ENCODE data around the gene CASP6.
A peak's percentile ranks its signal among the peaks of the same experiment; 100 is the strongest.

CASP6 gene

GRCh38 chr4:109702950-109703663 is at the start of gene CASP6:
CASP6 (minus strand) TSS chr4:109703445; CDS start chr4:109703395, 50 bp downstream.
- in situ Hi-C loops (cut with HindIII; ENCODE audit: low sequenced_read_pairs): no loop called here
- H3K4me3 ChIP-seq (ENCODE audit: low read depth, low read length): peak within 1 kb of the TSS; percentile 66
- peak; percentile 60 for TF ChIP-seq CTCF (IDR thresholded peaks at IDR 0.05; ENCODE audit: low read depth, low read length, missing control alignments)
- peak; percentile 32 for DNase-seq (ENCODE audit: low read depth)

GRCh38 chr4:109752525-109752924 is 49.3 kb upstream of the CASP6 start:
- no peak for TF ChIP-seq CTCF (IDR thresholded peaks at IDR 0.05; ENCODE audit: low read depth, low read length, missing control alignments)
- H3K4me3 ChIP-seq (ENCODE audit: low read depth, low read length): no peak overlapping the region
- no peak for DNase-seq (ENCODE audit: low read depth)
- in situ Hi-C loops (cut with HindIII; ENCODE audit: low sequenced_read_pairs): no loop called here

- H3K4me3 ChIP-seq (ENCODE audit: low read depth, low read length): no peak overlapping the region
- no peak for DNase-seq (ENCODE audit: low read depth)
- in situ Hi-C loops (cut with HindIII; ENCODE audit: low sequenced_read_pairs): no loop called here
- TF ChIP-seq CTCF (IDR thresholded peaks at IDR 0.05; ENCODE audit: low read depth, low read length, missing control alignments): no peak
These were observed 48.6 kb upstream of the CASP6 start for GRCh38 chr4:109751852-109752251.

- no peak for TF ChIP-seq CTCF (IDR thresholded peaks at IDR 0.05; ENCODE audit: low read depth, low read length, missing control alignments)
- no peak overlapping the region for H3K4me3 ChIP-seq (ENCODE audit: low read depth, low read length)
- in situ Hi-C loops (cut with HindIII; ENCODE audit: low sequenced_read_pairs): no loop called here
- DNase-seq (ENCODE audit: low read depth): no peak
These were observed 47.5 kb upstream of the CASP6 start for GRCh38 chr4:109750652-109751244.

GRCh38 chr4:109749388-109750082 is 46.3 kb upstream of the CASP6 start:
- no peak for TF ChIP-seq CTCF (IDR thresholded peaks at IDR 0.05; ENCODE audit: low read depth, low read length, missing control alignments)
- in situ Hi-C loops (cut with HindIII; ENCODE audit: low sequenced_read_pairs): no loop called here
- no peak for DNase-seq (ENCODE audit: low read depth)

GRCh38 chr4:109748114-109748513 is 44.9 kb upstream of the CASP6 start:
- H3K4me3 ChIP-seq (ENCODE audit: low read depth, low read length): no peak overlapping the region
- in situ Hi-C loops (cut with HindIII; ENCODE audit: low sequenced_read_pairs): no loop called here
- TF ChIP-seq CTCF (IDR thresholded peaks at IDR 0.05; ENCODE audit: low read depth, low read length, missing control alignments): no peak
- no peak for DNase-seq (ENCODE audit: low read depth)

More at GRCh38 chr4:109749388-109750082, 46.3 kb upstream of the CASP6 start:
- H3K4me3 ChIP-seq (ENCODE audit: low read depth, low read length): no peak overlapping the region
